Measurements from ENCODE around the gene FOXO3.

GRCh38 chr6:108648191-108648590 is 87.5 kb downstream of the FOXO3 start:
- TF ChIP-seq POLR2AphosphoS5 (IDR thresholded peaks at IDR 0.05; ENCODE audit: borderline replicate concordance, low read depth, low read length) (no peak), EZH2 (IDR thresholded peaks at IDR 0.05) (no peak), FOXP2 (optimal IDR thresholded peaks at IDR 0.05; ENCODE audit: control extremely low read depth, extremely low read length, insufficient read depth) (no peak)
